Measurements from ENCODE around the gene SYNJ2.

DNA sequence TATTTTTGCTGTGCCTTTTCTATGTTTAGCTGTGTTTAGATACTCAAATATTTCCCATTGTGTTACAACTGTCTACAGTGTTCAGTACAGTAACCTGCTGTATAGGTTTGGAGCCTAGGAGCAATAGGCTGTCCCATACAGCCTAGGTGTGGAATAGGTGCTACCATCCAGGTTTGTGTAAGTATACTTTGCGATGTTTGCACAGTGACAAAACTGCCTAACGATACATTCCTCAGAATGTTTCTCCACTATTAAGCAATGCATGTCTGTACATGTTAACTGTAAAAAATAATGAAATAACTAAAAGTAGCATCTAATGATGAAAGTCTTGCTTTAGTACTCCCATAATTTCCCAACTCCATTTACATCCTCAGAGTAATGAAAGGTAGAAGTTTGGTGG lies 140.4 kb downstream of the SYNJ2 start:
- TF ChIP-seq EP300 (IDR thresholded peaks at IDR 0.05): no peak
- TF ChIP-seq, protein P1, sequence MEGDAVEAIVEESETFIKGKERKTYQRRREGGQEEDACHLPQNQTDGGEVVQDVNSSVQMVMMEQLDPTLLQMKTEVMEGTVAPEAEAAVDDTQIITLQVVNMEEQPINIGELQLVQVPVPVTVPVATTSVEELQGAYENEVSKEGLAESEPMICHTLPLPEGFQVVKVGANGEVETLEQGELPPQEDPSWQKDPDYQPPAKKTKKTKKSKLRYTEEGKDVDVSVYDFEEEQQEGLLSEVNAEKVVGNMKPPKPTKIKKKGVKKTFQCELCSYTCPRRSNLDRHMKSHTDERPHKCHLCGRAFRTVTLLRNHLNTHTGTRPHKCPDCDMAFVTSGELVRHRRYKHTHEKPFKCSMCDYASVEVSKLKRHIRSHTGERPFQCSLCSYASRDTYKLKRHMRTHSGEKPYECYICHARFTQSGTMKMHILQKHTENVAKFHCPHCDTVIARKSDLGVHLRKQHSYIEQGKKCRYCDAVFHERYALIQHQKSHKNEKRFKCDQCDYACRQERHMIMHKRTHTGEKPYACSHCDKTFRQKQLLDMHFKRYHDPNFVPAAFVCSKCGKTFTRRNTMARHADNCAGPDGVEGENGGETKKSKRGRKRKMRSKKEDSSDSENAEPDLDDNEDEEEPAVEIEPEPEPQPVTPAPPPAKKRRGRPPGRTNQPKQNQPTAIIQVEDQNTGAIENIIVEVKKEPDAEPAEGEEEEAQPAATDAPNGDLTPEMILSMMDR (IDR thresholded peaks at IDR 0.05): no peak
